Bronchial epithelial cell (primary cell): ENCODE data around the gene FAM131A. TPM values are rescaled to one million over a fixed set of nuclear protein-coding genes. Genes with fewer than 3 reads are reported as not detected.
"Not testable (repeated sequence)": the region's sequence is repeated elsewhere in the genome, so short reads cannot be mapped to it uniquely, and the experiment has no call there.

Experiments used
- DNase-seq: peaks from one replicate; pipeline ENCODE4 v3.0.0-alpha.2; 2010; ENCODE audit warnings: low read depth
- FAIRE-seq: peaks from 2 replicates; lab custom pipeline; 2011; peaks lifted over from hg19 to GRCh38; lab: Jason Lieb, UNC
- H3K27me3 ChIP-seq: 2 replicates; pipeline ENCODE4 v1.5.1; 2011; ENCODE audit warnings: low read length; ENCODE audit not compliant: control insufficient read depth, insufficient read depth
- H3K36me3 ChIP-seq: 2 replicates; pipeline ENCODE4 v1.5.1; 2011; ENCODE audit warnings: low read length; ENCODE audit not compliant: control insufficient read depth, insufficient read depth
- H3K4me3 ChIP-seq: 2 replicates; pipeline ENCODE4 v1.5.1; 2011; ENCODE audit warnings: mild to moderate bottlenecking, low read depth, low read length, control low read depth
- CTCF ChIP-seq: IDR thresholded peaks from 2 replicates; pipeline ENCODE4 v1.5.1; 2011; ENCODE audit warnings: mild to moderate bottlenecking, moderate library complexity, low read length, control low read depth, inconsistent platforms; ENCODE audit not compliant: insufficient read depth, severe bottlenecking
- total RNA-seq: library from RNA; depleted of rRNA; stranded (reverse); fragments of >200 nt; gene quantifications from 2 replicates; pipeline ENCODE4 v1.2.1, GENCODE V29; 2014

FAM131A gene
- total RNA-seq, 1 donor from 2014 or later, result 18.2 TPM

- peak; percentile 5 for TF ChIP-seq CTCF
- DNase-seq (peak; percentile 68), FAIRE-seq (no peak)
- peaks cover 25% of the 10 kb centered on the region for H3K36me3 ChIP-seq
- H3K4me3 ChIP-seq, result peak overlapping the region; percentile 7
- H3K27me3 ChIP-seq, result no peaks in the 10 kb centered on the region
These were observed 1.1 kb downstream of the FAM131A start for GRCh38 chr3:184338511-184338945.

GRCh38 chr3:184339001-184339400, 1.6 kb downstream of the FAM131A start:
- peak overlapping the region; percentile 7 for H3K4me3 ChIP-seq
- H3K36me3 ChIP-seq, result peaks cover 25% of the 10 kb centered on the region
- FAIRE-seq (no peak), DNase-seq (peak; percentile 37)
- TF ChIP-seq CTCF, result no peak
- no peaks in the 10 kb centered on the region for H3K27me3 ChIP-seq

GRCh38 chr3:184339451-184340135, 2.2 kb downstream of the FAM131A start:
- not testable (repeated sequence) for H3K4me3 ChIP-seq, FAIRE-seq, H3K27me3 ChIP-seq, DNase-seq
- peaks cover 27% of the 10 kb centered on the region for H3K36me3 ChIP-seq

- H3K27me3 ChIP-seq, result no peaks in the 10 kb centered on the region
- DNase-seq (peak; percentile 84), FAIRE-seq (peak; percentile 85)
- no peak overlapping the region for H3K4me3 ChIP-seq
- TF ChIP-seq CTCF, result no peak
- peaks cover 23% of the 10 kb centered on the region for H3K36me3 ChIP-seq
These were observed 4.5 kb downstream of the FAM131A start for GRCh38 chr3:184341925-184342324.

GRCh38 chr3:184343200-184343876, 5.9 kb downstream of the FAM131A start:
- DNase-seq (no peak), FAIRE-seq (no peak)
- no peaks in the 10 kb centered on the region for H3K27me3 ChIP-seq
- H3K4me3 ChIP-seq, result no peak overlapping the region
- no peak for TF ChIP-seq CTCF
- peaks cover 23% of the 10 kb centered on the region for H3K36me3 ChIP-seq

GRCh38 chr3:184344579-184345316, 7.3 kb downstream of the FAM131A start:
- DNase-seq (no peak), FAIRE-seq (no peak)
- no peak for TF ChIP-seq CTCF
- Histone ChIP-seq H3K4me3 (no peak overlapping the region), H3K27me3 (no peaks in the 10 kb centered on the region), H3K36me3 (peaks cover 23% of the 10 kb centered on the region)
